Trophoblast cell (in vitro differentiated cells and primary cell): ENCODE data around the gene PRSS36.

Experiments
- DNase-seq, 2 donors: peaks; one replicate each; pipeline ENCODE4 v3.0.0-alpha.2; 2016
- H2AFZ ChIP-seq: 2 replicates; pipeline ENCODE4 v1.6.1; 2013; ENCODE audit warnings: low read length, moderate library complexity, mild to moderate bottlenecking; ENCODE audit not compliant: insufficient read depth, poor library complexity
- H2AK5ac ChIP-seq: 2 replicates; pipeline ENCODE4 v1.6.1; 2013; ENCODE audit warnings: mild to moderate bottlenecking, low read length
- H2BK120ac ChIP-seq: 2 replicates; pipeline ENCODE4 v1.6.1; 2013; ENCODE audit warnings: low read length, mild to moderate bottlenecking, moderate library complexity; ENCODE audit not compliant: insufficient read depth, poor library complexity
- H2BK12ac ChIP-seq: 2 replicates; pipeline ENCODE4 v1.6.1; 2013; ENCODE audit warnings: mild to moderate bottlenecking, low read length, moderate library complexity
- H2BK5ac ChIP-seq: 2 replicates; pipeline ENCODE4 v1.6.1; 2013; ENCODE audit warnings: low read length, low read depth, moderate library complexity, mild to moderate bottlenecking; ENCODE audit not compliant: poor library complexity
- H3K14ac ChIP-seq: 2 replicates; pipeline ENCODE4 v1.6.1; 2013; ENCODE audit warnings: mild to moderate bottlenecking, low read length
- H3K18ac ChIP-seq: 2 replicates; pipeline ENCODE4 v1.6.1; 2013; ENCODE audit warnings: mild to moderate bottlenecking, low read length
- H3K23ac ChIP-seq: 2 replicates; pipeline ENCODE4 v1.6.1; 2013; ENCODE audit warnings: low read length
- H3K27ac ChIP-seq: 2 replicates; pipeline ENCODE4 v1.5.1; 2013; ENCODE audit warnings: low read depth, mild to moderate bottlenecking, inconsistent platforms, low read length, moderate library complexity
- H3K27me3 ChIP-seq: 2 replicates; pipeline ENCODE4 v1.6.1; 2013; ENCODE audit warnings: inconsistent platforms, mild to moderate bottlenecking, low read length, moderate library complexity; ENCODE audit not compliant: insufficient read depth
- H3K36me3 ChIP-seq, 2 experiments: 1 replicate in 1 of 2; 2 replicates in 1 of 2; pipeline ENCODE4 v1.6.1; 2013; ENCODE audit warnings: low read length in 2 of 2, mild to moderate bottlenecking in 2 of 2, moderate library complexity in 1 of 2; ENCODE audit not compliant: insufficient read depth in 2 of 2, control insufficient read depth in 1 of 2
- H3K4ac ChIP-seq: 2 replicates; pipeline ENCODE4 v1.6.1; 2013; ENCODE audit warnings: low read depth, mild to moderate bottlenecking, low read length, moderate library complexity
- H3K4me1 ChIP-seq, 2 experiments: 1 replicate in 1 of 2; 2 replicates in 1 of 2; pipeline ENCODE4 v1.6.1; 2013; ENCODE audit warnings: low read length in 2 of 2, mild to moderate bottlenecking in 2 of 2, moderate library complexity in 1 of 2; ENCODE audit not compliant: insufficient read depth in 2 of 2, control insufficient read depth in 1 of 2
- H3K4me2 ChIP-seq: 2 replicates; pipeline ENCODE4 v1.6.1; 2013; ENCODE audit warnings: inconsistent platforms, mild to moderate bottlenecking, low read length, moderate library complexity
- H3K4me3 ChIP-seq: 2 replicates; pipeline ENCODE4 v1.5.1; 2013; ENCODE audit warnings: mild to moderate bottlenecking, low read depth, low read length, inconsistent platforms
- H3K79me1 ChIP-seq: one replicate; pipeline ENCODE4 v1.6.1; 2013; ENCODE audit warnings: low read length
- H3K79me2 ChIP-seq: 2 replicates; pipeline ENCODE4 v1.6.1; 2013; ENCODE audit warnings: low read length, mild to moderate bottlenecking; ENCODE audit not compliant: control insufficient read depth, insufficient read depth, poor library complexity
- H3K9ac ChIP-seq: 2 replicates; pipeline ENCODE4 v1.6.1; 2013; ENCODE audit warnings: mild to moderate bottlenecking, low read length
- H3K9me3 ChIP-seq: 2 replicates; pipeline ENCODE4 v1.6.1; 2013; ENCODE audit warnings: low read depth, mild to moderate bottlenecking, control low read depth, inconsistent platforms, low read length; ENCODE audit not compliant: insufficient read depth
- H4K12ac ChIP-seq: 2 replicates; pipeline ENCODE4 v1.6.1; 2013; ENCODE audit warnings: low read depth, mild to moderate bottlenecking, low read length, moderate library complexity
- H4K8ac ChIP-seq: 2 replicates; pipeline ENCODE4 v1.6.1; 2013; ENCODE audit warnings: low read depth, mild to moderate bottlenecking, low read length, moderate library complexity
- H4K91ac ChIP-seq: one replicate; pipeline ENCODE4 v1.6.1; 2013; ENCODE audit warnings: low read depth, mild to moderate bottlenecking, low read length, moderate library complexity
- WGBS: extraction: QIAGEN DNeasy Blood & Tissue Kit; methylation state at CpG from one replicate; pipeline ENCODE4 v1.1.7; 2013; ENCODE audit warnings: missing lambda C conversion rate; ENCODE audit not compliant: insufficient read length, insufficient coverage; ENCODE audit errors: extremely low coverage; 5-methylcytosine and 5-hydroxymethylcytosine counted together

The PRSS36 gene

DNA sequence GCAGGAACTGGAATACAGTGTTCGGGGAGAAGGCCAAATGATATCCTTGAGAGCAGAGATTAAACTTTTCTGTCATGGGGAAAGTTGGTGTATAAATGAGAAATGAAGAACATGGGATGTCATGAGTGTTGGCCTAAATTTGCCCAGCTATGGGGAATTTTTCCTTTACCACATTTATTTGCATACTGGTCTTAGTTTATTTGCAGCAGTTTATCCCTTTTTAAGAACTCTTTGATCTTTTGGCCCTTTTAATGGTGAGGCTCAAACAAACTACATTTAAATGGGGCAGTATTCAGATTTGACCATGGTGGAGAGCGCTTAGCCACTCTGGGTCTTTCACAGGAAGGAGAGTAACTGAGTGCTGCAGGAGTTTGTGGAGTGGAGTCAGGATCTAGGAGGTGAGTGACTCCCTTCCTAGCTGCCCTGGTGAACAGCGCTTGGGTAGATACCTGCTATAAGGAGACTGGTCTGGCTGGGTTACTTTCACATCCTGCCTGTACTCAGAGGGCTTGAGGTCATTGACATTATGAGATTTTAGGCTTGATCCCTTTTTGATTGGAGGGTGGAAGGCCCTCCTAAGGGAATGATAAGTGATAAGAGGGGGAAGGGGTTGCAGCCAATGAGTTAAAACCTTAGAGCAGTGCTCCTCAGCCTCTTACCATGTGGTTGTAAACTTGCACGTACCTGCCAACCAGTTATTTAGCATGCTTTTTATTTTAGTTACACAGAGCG lies 42.0 kb upstream of the PRSS36 start:
- Histone ChIP-seq H4K91ac (no peak overlapping the region), H2BK5ac (no peak overlapping the region), H3K4ac (no peak overlapping the region), H2BK120ac (no peak overlapping the region), H3K27ac (no peak overlapping the region), H3K4me2 (no peak overlapping the region), H3K79me1 (no peaks in the 10 kb centered on the region), H4K12ac (no peak overlapping the region), H4K8ac (no peak overlapping the region), H3K14ac (no peak overlapping the region), H3K9me3 (no peaks in the 10 kb centered on the region), H3K23ac (no peak overlapping the region), H2BK12ac (no peak overlapping the region), H3K4me1 (no peaks in the 10 kb centered on the region), H3K36me3 (peaks cover 58 to 89% of the 10 kb centered on the region in 2 experiments), H3K27me3 (no peaks in the 10 kb centered on the region), H3K9ac (no peak overlapping the region), H2AK5ac (no peak overlapping the region), H2AFZ (no peak overlapping the region), H3K79me2 (no peaks in the 10 kb centered on the region), H3K4me3 (no peak overlapping the region), H3K18ac (no peak overlapping the region)
- DNase-seq = peak in 1 of 2 donors; percentile 1
- no CpG with 5 or more reads among the region's 5 CpGs for WGBS

DNA sequence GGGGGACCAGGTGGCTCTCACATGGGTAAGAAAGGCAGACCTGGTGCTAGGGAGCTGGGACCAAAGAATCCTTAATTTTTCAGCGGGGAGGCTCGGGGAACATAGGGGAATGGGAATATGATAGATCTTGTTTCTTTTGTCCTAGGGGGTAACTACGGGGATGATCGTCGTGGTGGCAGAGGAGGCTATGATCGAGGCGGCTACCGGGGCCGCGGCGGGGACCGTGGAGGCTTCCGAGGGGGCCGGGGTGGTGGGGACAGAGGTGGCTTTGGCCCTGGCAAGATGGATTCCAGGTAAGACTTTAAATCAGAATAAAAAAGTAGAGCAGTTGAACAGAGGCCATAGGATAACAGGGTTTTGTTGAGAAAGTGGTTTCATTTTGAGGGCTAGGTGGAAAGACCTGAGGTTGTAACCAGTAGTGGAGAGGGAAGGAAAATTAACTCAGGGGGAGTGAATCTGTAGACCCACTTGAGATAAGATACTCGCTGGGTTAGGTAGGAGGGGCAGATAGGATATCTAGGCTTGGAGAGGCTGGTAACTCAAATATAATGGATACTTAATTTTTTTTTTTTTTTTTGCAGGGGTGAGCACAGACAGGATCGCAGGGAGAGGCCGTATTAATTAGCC lies 41.1 kb upstream of the PRSS36 start:
- Histone ChIP-seq H3K4ac (no peak overlapping the region), H3K79me1 (no peaks in the 10 kb centered on the region), H3K4me3 (no peak overlapping the region), H2BK12ac (no peak overlapping the region), H3K4me2 (no peak overlapping the region), H3K79me2 (no peaks in the 10 kb centered on the region), H2BK120ac (no peak overlapping the region), H3K4me1 (no peaks in the 10 kb centered on the region), H3K9me3 (no peaks in the 10 kb centered on the region), H3K27me3 (no peaks in the 10 kb centered on the region), H4K91ac (no peak overlapping the region), H2AFZ (no peak overlapping the region), H3K36me3 (peaks cover 57 to 90% of the 10 kb centered on the region in 2 experiments), H4K8ac (no peak overlapping the region), H3K18ac (no peak overlapping the region), H3K9ac (no peak overlapping the region), H3K27ac (no peak overlapping the region), H4K12ac (no peak overlapping the region), H2AK5ac (no peak overlapping the region), H3K23ac (no peak overlapping the region), H2BK5ac (no peak overlapping the region), H3K14ac (no peak overlapping the region)
- WGBS = no CpG with 5 or more reads among the region's 17 CpGs
- no peak for DNase-seq

DNA sequence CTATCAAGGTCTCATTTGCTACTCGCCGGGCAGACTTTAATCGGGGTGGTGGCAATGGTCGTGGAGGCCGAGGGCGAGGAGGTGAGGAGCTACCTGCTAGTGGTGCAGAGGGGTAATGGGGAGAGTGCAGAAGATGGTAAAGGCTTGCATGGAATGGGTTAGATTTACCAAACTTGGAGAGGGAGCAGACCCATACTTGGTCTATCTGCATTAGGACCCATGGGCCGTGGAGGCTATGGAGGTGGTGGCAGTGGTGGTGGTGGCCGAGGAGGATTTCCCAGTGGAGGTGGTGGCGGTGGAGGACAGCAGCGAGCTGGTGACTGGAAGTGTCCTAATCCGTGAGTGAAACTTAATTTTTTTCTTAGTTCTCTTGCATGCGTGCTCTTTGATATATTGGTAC lies 40.2 kb upstream of the PRSS36 start:
- no peaks in the 10 kb centered on the region for H3K79me1 ChIP-seq
- H3K4ac ChIP-seq = no peak overlapping the region
- no peak overlapping the region for H3K14ac ChIP-seq
- no peak overlapping the region for H3K18ac ChIP-seq
- H2BK120ac ChIP-seq = no peak overlapping the region
- no peak overlapping the region for H4K8ac ChIP-seq
- H2BK5ac ChIP-seq = no peak overlapping the region
- peaks cover 51 to 89% of the 10 kb centered on the region in 2 experiments for H3K36me3 ChIP-seq
- DNase-seq = no peak
- H3K27me3 ChIP-seq = no peaks in the 10 kb centered on the region
- H3K4me3 ChIP-seq = peak overlapping the region; percentile 33
- H3K79me2 ChIP-seq = no peaks in the 10 kb centered on the region
- H3K9me3 ChIP-seq = no peaks in the 10 kb centered on the region
- H3K4me2 ChIP-seq = no peak overlapping the region
- no peak overlapping the region for H3K9ac ChIP-seq
- H2BK12ac ChIP-seq = no peak overlapping the region
- H3K27ac ChIP-seq = no peak overlapping the region
- no peak overlapping the region for H2AFZ ChIP-seq
- no peaks in the 10 kb centered on the region for H3K4me1 ChIP-seq
- H3K23ac ChIP-seq = no peak overlapping the region
- no peak overlapping the region for H4K12ac ChIP-seq
- H2AK5ac ChIP-seq = no peak overlapping the region
- no CpG with 5 or more reads among the region's 12 CpGs for WGBS
- no peak overlapping the region for H4K91ac ChIP-seq

DNA sequence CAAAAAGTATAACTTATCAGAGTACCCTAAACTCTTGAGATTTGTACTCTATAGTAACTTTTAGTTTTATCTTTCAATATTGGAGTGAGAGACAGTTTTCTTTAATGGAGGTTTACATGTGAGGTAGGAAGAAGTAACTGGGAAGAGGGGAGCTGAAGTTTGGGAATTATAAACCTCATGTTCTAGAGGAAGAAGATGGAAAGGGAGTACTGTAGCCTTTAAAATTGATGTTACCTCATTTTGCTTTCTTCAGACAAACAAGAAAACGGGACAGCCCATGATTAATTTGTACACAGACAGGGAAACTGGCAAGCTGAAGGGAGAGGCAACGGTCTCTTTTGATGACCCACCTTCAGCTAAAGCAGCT lies 39.5 kb upstream of the PRSS36 start:
- no peak overlapping the region for H4K8ac ChIP-seq
- H4K12ac ChIP-seq = no peak overlapping the region
- no peak overlapping the region for H2BK120ac ChIP-seq
- no peak overlapping the region for H3K4ac ChIP-seq
- no peak overlapping the region for H3K14ac ChIP-seq
- DNase-seq = no peak
- H2BK5ac ChIP-seq = no peak overlapping the region
- no peak overlapping the region for H3K23ac ChIP-seq
- H2AK5ac ChIP-seq = no peak overlapping the region
- no peak overlapping the region for H2AFZ ChIP-seq
- no peak overlapping the region for H3K4me2 ChIP-seq
- H2BK12ac ChIP-seq = no peak overlapping the region
- H4K91ac ChIP-seq = no peak overlapping the region
- H3K4me1 ChIP-seq = no peaks in the 10 kb centered on the region
- no peaks in the 10 kb centered on the region for H3K9me3 ChIP-seq
- no peak overlapping the region for H3K9ac ChIP-seq
- no peak overlapping the region for H3K27ac ChIP-seq
- H3K36me3 ChIP-seq = peaks cover 54 to 90% of the 10 kb centered on the region in 2 experiments
- H3K79me1 ChIP-seq = no peaks in the 10 kb centered on the region
- H3K18ac ChIP-seq = no peak overlapping the region
- no CpG with 5 or more reads among the region's 2 CpGs for WGBS
- no peaks in the 10 kb centered on the region for H3K27me3 ChIP-seq
- no peak overlapping the region for H3K4me3 ChIP-seq
- no peaks in the 10 kb centered on the region for H3K79me2 ChIP-seq
